Parathyroid adenoma (tissue), 2 donors: ENCODE results near the gene TBC1D14.

Experiments
- H2AFZ ChIP-seq: fragments of 300-600 bp; sonication (generic); one replicate; pipeline ENCODE4 v1.7.0; 2017; ENCODE audit warnings: antibody characterized with exemption, mild to moderate bottlenecking
- H3K27ac ChIP-seq: fragments of 300-600 bp; sonication (generic); one replicate; pipeline ENCODE4 v1.7.0; 2017
- H3K27me3 ChIP-seq: fragments of 300-600 bp; sonication (generic); one replicate; pipeline ENCODE4 v1.7.0; 2017; ENCODE audit warnings: low read length; ENCODE audit not compliant: control insufficient read depth, insufficient read depth
- H3K36me3 ChIP-seq: fragments of 300-600 bp; sonication (generic); one replicate; pipeline ENCODE4 v1.7.0; 2017; ENCODE audit warnings: low read length; ENCODE audit not compliant: control insufficient read depth, insufficient read depth
- H3K4me1 ChIP-seq: fragments of 300-600 bp; sonication (generic); one replicate; pipeline ENCODE4 v1.7.0; 2017; ENCODE audit warnings: control low read depth
- H3K4me2 ChIP-seq: fragments of 300-600 bp; sonication (generic); one replicate; pipeline ENCODE4 v1.7.0; 2017; ENCODE audit warnings: low read length
- H3K4me3 ChIP-seq: fragments of 300-600 bp; sonication (generic); one replicate; pipeline ENCODE4 v1.7.0; 2017; ENCODE audit warnings: low read depth, low read length
- H3K79me2 ChIP-seq: fragments of 300-600 bp; sonication (generic); one replicate; pipeline ENCODE4 v1.7.0; 2017; ENCODE audit warnings: control low read depth
- H3K9ac ChIP-seq: fragments of 300-600 bp; sonication (generic); one replicate; pipeline ENCODE4 v1.7.0; 2017; ENCODE audit warnings: mild to moderate bottlenecking
- H3K9me3 ChIP-seq: fragments of 300-600 bp; sonication (generic); one replicate; pipeline ENCODE4 v1.7.0; 2017; ENCODE audit warnings: low read length; ENCODE audit not compliant: control insufficient read depth
- CTCF ChIP-seq: fragments of 300-600 bp; sonication (generic); IDR thresholded peaks from one replicate; pipeline ENCODE4 v1.7.0; 2017; ENCODE audit warnings: antibody characterized with exemption, mild to moderate bottlenecking
- donor health status: primary hyperparathyroidism.

TBC1D14 gene

DNA sequence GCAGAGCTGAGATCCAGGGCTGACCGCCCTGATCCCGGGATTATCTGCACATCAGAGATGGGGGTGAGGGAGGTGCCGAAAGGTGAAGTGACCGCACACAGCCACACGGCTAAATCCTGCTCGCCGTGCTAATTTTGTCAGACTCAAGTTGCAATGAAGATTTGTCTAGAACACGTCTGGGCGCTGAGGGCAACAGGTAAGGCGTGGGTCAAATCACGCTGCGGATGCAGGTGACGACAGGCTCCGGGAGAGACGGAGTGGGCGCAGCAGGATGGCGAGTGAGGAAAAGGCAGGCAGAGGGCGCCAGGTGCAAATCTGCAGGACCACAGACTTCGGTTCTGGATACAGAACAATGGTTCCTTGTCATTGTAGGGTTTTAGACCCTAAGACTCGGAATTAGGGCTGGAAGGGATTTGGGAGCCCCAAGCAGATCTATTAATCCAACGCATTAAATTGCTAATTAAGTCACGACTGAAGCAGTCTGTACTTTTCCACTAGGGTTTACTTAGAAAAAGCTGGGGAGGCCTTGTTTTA lies 1.9 kb upstream of the TBC1D14 start:
- peak overlapping the region; percentile 66 for H2AFZ ChIP-seq
- H3K27ac ChIP-seq, result no peak overlapping the region
- no peak overlapping the region for H3K9ac ChIP-seq
- no peaks in the 10 kb centered on the region for H3K36me3 ChIP-seq
- H3K27me3 ChIP-seq, result no peaks in the 10 kb centered on the region
- peak overlapping the region; percentile 12 for H3K4me3 ChIP-seq
- peak; percentile 29 for TF ChIP-seq CTCF
- H3K79me2 ChIP-seq, result peaks cover 5% of the 10 kb centered on the region
- H3K4me2 ChIP-seq, result peak overlapping the region; percentile 59
- no peaks in the 10 kb centered on the region for H3K9me3 ChIP-seq
- peaks cover 6% of the 10 kb centered on the region for H3K4me1 ChIP-seq

GRCh38 chr4:6908432-6909112 lies 1.1 kb upstream of the TBC1D14 start:
- Histone ChIP-seq H3K9me3 (no peaks in the 10 kb centered on the region), H3K36me3 (no peaks in the 10 kb centered on the region), H3K79me2 (peaks cover 5% of the 10 kb centered on the region), H3K27ac (peak overlapping the region; percentile 92), H3K4me1 (peaks cover 6% of the 10 kb centered on the region), H3K9ac (no peak overlapping the region), H2AFZ (peak overlapping the region; percentile 96), H3K4me2 (peak overlapping the region; percentile 96), H3K4me3 (peak overlapping the region; percentile 88), H3K27me3 (no peaks in the 10 kb centered on the region)
- no peak for TF ChIP-seq CTCF

- peaks cover 5% of the 10 kb centered on the region for H3K79me2 ChIP-seq
- H3K4me2 ChIP-seq, result peak overlapping the region; percentile 79
- TF ChIP-seq CTCF, result no peak
- no peaks in the 10 kb centered on the region for H3K9me3 ChIP-seq
- H3K4me1 ChIP-seq, result peaks cover 6% of the 10 kb centered on the region
- no peak overlapping the region for H3K27ac ChIP-seq
- H3K36me3 ChIP-seq, result no peaks in the 10 kb centered on the region
- no peaks in the 10 kb centered on the region for H3K27me3 ChIP-seq
- H2AFZ ChIP-seq, result peak overlapping the region; percentile 10
- peak overlapping the region; percentile 61 for H3K4me3 ChIP-seq
- H3K9ac ChIP-seq, result no peak overlapping the region
These were observed 329 bp downstream of the TBC1D14 start for GRCh38 chr4:6909970-6910339.

DNA sequence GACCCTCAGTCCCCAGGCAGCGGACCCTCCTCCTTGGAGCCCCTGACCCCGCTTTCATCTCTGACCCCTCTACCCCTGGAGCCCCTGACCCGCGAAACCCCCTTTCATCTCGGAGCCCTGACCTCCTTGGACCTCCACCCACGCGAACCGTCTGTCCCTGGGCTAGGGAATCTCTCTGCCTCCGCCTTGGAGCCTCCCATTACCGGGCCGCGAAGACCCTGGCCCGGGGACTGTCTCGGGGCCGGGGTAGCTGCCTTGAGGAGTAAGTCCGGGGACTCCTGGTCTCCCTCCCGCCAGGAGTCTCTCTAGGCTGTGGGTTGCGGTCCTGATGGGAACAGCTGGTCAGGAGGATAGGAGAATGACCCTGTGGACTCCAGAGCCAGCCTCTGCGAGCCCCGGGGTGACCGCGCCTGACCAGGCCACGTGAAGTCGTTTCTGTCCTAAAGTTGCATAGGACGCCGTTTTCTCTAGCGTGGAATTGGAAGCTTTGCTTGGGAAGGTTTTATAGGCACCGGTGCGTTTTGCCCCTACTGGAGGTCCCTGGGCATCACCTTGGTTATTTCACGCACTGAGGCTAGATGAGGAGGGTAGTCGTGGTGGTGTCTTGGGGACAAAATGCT lies 824 bp downstream of the TBC1D14 start:
- Histone ChIP-seq H3K4me3 (peak overlapping the region; percentile 61), H3K4me2 (peak overlapping the region; percentile 79), H3K36me3 (no peaks in the 10 kb centered on the region), H3K27me3 (no peaks in the 10 kb centered on the region), H3K4me1 (peaks cover 6% of the 10 kb centered on the region), H2AFZ (peak overlapping the region; percentile 10), H3K9me3 (no peaks in the 10 kb centered on the region), H3K9ac (no peak overlapping the region), H3K79me2 (peaks cover 5% of the 10 kb centered on the region), H3K27ac (no peak overlapping the region)
- TF ChIP-seq CTCF, result no peak
